Renal cortical epithelial cell (primary cell): ENCODE data around the gene LBHD1. TPM values are rescaled to one million over a fixed set of nuclear protein-coding genes. Genes with fewer than 3 reads are reported as not detected.
"Not testable (repeated sequence)": the region's sequence is repeated elsewhere in the genome, so short reads cannot be mapped to it uniquely, and the experiment has no call there.

Experiments
- DNase-seq: peaks from one replicate; pipeline ENCODE4 v3.0.0-alpha.2; 2011; ENCODE audit warnings: low read depth
- total RNA-seq: library from RNA; depleted of rRNA; stranded (reverse); fragments of >200 nt; gene quantifications from 2 replicates; pipeline ENCODE4 v1.2.3, GENCODE V29; 2014

LBHD1 gene
- total RNA-seq, 1 donor from 2014 or later, result 3.9 TPM

GRCh38 chr11:62694455-62695167 lies 22.5 kb upstream of the LBHD1 start:
- DNase-seq, result peak; percentile 63

DNA sequence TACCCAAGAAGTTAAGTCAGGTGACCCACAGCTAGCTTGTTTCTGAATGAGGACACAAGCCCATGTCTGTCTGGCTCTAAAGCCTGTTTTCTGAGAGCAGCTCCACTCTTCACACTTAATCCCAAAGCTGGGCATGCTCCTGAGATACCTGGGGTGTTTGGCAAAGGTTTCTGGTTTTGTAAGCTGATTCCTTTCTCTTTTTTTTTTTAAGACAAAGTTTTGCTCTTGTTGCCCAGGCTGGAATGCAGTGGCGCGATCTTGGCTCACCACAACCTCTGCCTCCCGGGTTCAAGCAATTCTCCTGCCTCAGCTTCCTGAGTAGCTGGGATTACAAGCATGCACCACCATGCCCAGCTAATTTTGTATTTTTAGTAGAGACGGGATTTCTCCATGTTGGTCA lies 21.6 kb upstream of the LBHD1 start:
- not testable (repeated sequence) for DNase-seq

GRCh38 chr11:62689421-62690183 lies 17.5 kb upstream of the LBHD1 start, which contains the start of gene LRRN4CL:
Gene LRRN4CL, minus strand, starts transcription at chr11:62689530. Its CDS starts 1,022 bp downstream, at chr11:62688508.
- DNase-seq, result no peak

- peak; percentile 34 for DNase-seq
Observed at GRCh38 chr11:62688491-62688890, 16.4 kb upstream of the LBHD1 start.

DNA sequence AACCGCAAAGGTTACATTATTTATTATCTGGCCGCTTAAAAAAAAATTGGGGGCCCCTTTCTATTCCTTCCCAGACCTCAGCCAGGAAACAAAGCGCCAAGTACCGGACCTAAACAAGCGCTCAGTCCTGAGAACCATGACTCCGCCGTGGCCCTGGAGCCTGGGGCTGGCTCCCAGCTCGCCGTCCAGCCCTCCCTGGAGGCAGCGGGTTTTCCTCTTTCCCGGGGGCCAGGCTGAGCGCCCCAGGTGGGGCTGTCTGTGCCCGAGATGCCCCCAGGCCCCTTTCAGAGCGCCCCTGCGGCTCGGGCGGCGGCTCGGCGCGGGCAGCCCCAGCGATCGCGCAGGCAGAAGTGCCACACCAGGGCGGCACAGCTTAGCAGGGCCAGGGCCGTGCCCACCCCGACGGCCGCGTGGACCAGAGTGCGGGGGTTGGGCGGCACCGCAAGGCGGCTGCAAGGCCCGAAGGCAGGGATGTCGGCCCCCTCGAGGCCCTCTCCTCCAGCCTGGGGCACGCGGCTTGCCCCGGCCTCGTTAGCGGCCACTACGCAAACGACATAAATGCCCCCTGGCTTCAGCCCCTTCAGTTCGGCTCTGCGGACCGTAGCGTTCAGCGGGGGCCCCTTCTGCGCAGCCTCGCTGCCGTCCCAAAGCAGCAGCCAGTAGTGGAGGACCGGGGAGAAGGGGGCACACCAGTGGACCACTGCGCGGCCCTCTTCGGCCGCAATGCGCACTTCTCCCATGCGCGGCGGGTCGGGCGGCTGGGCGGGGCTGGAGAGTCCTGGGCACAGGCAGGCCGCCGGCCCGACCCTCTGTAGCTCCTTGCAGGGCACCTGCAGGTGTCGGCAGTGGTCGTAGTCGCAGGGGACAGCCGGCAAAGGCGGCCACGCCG lies 15.7 kb upstream of the LBHD1 start:
- no peak for DNase-seq

DNA sequence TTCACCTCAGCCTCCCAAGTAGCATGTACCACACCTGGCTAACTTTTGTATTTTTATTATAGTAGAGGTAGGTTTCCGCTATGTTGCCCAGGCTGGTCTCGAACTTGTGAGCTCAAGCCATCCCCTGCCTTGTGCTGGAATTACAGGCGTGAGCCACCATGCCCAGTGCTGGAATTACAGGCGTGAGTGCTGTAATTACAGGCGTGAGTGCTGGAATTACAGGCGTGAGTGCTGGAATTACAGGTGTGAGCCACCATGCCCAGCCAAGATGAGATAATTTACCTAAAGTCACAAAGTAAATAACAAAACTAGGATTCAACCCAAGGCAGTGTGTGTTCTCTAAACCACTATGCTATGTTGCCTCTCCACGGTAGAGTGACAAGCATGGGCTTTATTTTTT lies 10.5 kb upstream of the LBHD1 start:
- no peak for DNase-seq

GRCh38 chr11:62680825-62681240 lies 8.8 kb upstream of the LBHD1 start:
- peak; percentile 82 for DNase-seq

DNA sequence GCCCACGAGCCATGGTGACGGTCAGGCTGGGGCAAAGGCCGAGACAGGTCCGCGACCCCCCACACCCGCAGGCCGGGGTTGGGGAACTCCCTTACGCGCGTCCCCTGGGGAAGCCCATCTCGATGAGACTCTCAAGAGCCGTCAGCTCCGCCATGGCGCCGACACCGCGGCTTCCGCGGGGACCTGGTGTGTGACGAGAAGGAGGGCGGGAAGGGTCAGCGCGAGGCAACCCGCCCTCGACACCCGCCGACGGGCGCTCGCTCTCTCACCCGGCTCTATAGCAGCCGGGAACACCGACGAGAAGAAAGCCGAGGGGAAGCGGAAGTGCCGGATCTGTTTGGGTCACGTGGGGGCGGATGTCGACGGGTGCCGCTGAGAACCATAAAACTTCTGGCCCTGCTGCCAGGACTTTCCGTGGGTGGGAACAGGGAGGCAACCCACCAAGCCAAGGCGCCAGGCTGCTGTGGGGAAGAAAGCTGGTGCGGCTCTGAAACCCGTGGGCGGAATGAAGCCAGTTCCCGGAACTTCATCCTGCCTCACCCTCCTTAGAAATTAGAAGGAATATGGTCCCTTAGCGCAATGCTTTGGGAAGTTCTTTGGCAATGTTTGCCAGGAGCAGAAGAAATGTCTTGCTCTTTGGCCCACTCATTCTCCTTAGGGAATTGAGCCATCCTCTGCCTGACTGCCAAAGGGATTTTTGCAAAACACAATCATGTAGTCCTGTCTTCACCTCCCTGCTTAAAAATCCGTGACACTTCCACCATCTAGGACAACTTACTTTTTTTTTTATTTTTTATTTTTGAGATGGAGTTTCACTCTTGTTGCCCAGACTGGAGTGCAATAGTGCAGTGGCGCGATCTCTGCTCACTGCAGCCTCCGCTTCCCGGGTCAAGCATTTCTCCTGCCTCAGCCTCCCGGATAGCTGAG lies 7.0 kb upstream of the LBHD1 start, which contains the start of gene UBXN1:
Gene UBXN1, minus strand, starts transcription at position 304 of the 927 bp plus-strand sequence. Its CDS starts 150 bp downstream, at position 154.
- DNase-seq, result peak; percentile 75

GRCh38 chr11:62678433-62678769 lies 6.3 kb upstream of the LBHD1 start:
- no peak for DNase-seq

- DNase-seq, result no peak
Observed at GRCh38 chr11:62677714-62678113, 5.6 kb upstream of the LBHD1 start.

- no peak for DNase-seq
Observed at GRCh38 chr11:62677156-62677555, 5.1 kb upstream of the LBHD1 start.

DNA sequence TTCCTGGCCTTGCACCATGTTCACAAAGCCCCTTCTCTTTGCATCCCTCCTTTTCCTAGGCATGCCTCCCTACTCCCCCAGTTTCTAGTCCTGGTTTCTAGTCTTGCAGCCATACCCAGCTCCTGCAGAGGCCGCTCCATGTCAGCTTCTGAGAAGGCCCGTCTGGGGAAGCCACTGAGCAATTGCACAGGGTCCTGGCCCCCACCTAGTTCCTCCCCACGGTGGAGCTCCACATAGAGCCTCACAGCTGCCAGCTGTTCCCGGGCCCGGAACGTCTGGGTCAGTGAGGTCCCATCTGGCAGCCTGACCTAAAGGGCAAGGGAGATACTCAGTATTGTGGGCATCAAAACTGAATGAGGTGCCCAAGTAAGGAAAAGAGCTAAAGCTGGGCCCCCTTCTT lies 4.6 kb upstream of the LBHD1 start:
- no peak for DNase-seq

- not testable (repeated sequence) for DNase-seq
Observed at GRCh38 chr11:62675415-62675814, 3.3 kb upstream of the LBHD1 start.

- no peak for DNase-seq
Observed at GRCh38 chr11:62673196-62673525, 1.1 kb upstream of the LBHD1 start.

DNA sequence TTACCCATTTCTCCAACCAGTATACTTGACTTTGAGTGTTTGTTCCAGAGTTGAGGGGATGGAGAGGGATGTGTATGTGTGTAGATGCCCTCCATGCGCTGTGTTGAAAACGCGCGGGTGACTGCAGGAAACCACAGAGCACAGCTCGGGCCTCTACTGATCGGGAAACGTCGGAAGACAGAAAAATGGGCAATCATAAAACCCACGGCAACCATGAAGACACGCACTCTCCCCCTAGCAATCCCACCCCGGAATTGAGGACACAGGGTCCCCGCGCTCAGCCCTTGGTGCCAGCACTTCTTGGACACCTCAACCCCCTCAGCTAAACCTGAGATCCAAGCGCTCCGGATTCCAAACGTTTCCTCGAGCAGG lies 845 bp downstream of the LBHD1 start:
- peak; percentile 33 for DNase-seq

DNA sequence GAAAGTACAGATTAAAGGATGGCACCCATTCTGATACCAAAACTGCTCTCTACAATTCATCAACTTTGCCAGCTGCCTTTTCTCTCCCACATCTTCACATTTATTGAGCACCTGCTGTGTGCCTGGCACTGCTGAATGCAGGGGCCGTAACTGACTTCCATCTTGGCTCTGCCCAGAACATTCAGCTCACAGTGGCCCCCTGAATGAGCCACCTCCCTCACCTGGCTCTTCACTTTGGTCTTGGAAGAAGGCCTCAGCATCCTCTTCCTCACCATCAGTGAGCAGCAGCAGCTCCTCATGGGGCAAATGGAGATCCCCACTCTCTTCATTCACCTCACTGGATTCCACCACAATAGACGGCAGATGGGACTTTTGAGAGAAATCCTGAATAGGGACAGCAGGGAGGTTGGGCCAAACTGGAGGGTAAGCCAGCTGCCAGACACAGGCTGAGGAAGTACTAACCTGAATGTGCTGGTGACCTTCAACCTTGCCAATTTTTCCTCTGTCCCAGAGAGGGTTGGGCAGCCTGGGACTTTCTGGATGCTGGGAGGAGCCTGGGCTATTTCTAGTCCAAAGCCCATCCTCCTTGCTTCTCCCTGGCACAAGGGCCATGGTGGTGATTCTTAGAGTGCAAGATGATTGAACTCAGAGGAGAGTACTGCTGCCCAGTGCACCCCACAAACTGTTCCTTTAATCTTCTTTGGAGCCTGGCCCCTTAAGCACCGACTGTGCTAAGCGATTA lies 2.5 kb downstream of the LBHD1 start:
- no peak for DNase-seq

- DNase-seq, result no peak
Observed at GRCh38 chr11:62667460-62667859, 4.6 kb downstream of the LBHD1 start.

DNA sequence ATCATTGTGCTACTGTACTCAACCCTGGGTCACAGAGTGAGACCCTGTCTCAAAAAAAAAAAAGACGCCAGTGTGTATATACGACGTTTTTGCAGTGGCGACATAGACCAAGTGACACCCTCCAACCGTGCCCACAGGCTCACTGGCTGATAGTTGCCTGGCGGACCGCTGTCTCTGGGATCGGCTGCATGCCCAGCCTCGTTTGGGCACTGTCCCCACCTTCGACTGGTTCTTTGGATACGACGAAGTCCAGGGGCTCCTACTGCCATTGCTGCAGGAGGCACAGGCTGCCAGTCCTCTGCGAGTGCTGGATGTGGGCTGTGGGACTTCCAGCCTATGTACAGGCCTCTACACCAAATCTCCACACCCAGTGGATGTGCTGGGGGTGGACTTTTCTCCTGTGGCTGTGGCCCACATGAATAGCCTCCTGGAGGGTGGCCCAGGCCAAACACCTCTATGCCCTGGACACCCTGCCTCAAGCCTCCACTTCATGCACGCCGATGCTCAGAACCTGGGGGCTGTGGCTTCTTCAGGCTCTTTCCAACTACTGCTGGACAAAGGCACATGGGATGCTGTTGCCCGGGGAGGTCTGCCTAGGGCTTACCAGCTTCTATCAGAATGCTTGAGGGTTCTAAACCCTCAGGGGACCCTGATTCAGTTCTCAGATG lies 5.7 kb downstream of the LBHD1 start:
- no peak for DNase-seq

DNA sequence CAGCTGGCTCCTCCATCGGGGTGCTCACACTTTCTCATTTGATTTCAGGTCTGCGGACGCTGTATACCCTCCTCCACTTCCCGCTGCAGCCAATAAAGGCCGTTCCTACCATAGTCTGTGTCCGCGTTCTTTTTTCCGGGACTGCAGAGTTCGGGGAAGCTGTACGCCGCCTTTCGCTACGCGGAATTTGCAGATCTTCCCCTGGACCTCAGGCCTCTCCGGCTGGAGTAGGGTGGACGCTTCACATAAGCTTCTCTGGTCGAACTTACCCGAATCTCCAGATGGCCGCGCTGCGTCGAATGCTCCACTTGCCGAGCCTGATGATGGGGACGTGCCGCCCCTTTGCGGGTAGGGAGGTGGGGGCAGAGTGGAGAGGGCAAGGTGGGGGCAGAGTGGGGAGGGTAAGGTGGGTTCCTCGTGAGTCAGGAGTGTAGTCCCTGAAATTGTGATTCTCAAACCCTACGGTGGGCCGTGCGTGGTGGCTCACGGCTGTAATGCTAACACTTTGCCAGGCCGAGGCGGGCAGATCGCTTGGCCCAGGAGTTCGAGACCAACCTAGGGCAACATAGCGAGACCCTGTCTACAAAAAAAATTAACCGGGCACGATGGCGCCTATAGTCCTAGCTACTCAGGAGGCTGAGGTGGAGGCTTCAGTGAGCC lies 6.3 kb downstream of the LBHD1 start:
- DNase-seq, result peak; percentile 48
